ENCODE data around the gene NNAT. TPM values are rescaled to one million over a fixed set of nuclear protein-coding genes. Genes with fewer than 3 reads are reported as not detected.

Gene NNAT
- total RNA-seq, 1 donor from 2014 or later = 0.83 TPM

- Histone ChIP-seq H3K4me1 (peaks cover 2% of the 10 kb centered on the region), H3K27me3 (ENCODE audit: low read depth) (no peaks in the 10 kb centered on the region), H3K4me3 (no peak overlapping the region), H3K36me3 (peaks cover 68% of the 10 kb centered on the region), H3K27ac (no peak overlapping the region), H3K9me3 (no peaks in the 10 kb centered on the region)
- ATAC-seq (no peak), DNase-seq (no peak)
- intact Hi-C loops (cut with DNase I) = no loop called here
- no peak for TF ChIP-seq CTCF (IDR thresholded peaks at IDR 0.05)
These were observed 9.3 kb upstream of the NNAT start for GRCh38 chr20:37511610-37512275.

- intact Hi-C loops (cut with DNase I) = no loop called here
- Histone ChIP-seq H3K27me3 (ENCODE audit: low read depth) (no peaks in the 10 kb centered on the region), H3K27ac (no peak overlapping the region), H3K9me3 (no peaks in the 10 kb centered on the region), H3K4me1 (peaks cover 22% of the 10 kb centered on the region), H3K4me3 (no peak overlapping the region), H3K36me3 (peaks cover 70% of the 10 kb centered on the region)
- ATAC-seq (no peak), DNase-seq (no peak)
- TF ChIP-seq CTCF (IDR thresholded peaks at IDR 0.05) = no peak
These were observed 7.2 kb upstream of the NNAT start for GRCh38 chr20:37513779-37514359.

- H3K4me1 ChIP-seq = peaks cover 39% of the 10 kb centered on the region
- intact Hi-C loops (cut with DNase I) = no loop called here
- no peaks in the 10 kb centered on the region for H3K9me3 ChIP-seq
- TF ChIP-seq CTCF (IDR thresholded peaks at IDR 0.05) = no peak
- peaks cover 63% of the 10 kb centered on the region for H3K36me3 ChIP-seq
- H3K27ac ChIP-seq = no peak overlapping the region
- no peak overlapping the region for H3K4me3 ChIP-seq
- ATAC-seq (no peak), DNase-seq (no peak)
- H3K27me3 ChIP-seq (ENCODE audit: low read depth) = no peaks in the 10 kb centered on the region
These were observed 5.2 kb upstream of the NNAT start for GRCh38 chr20:37515876-37516275.

- Histone ChIP-seq H3K36me3 (peaks cover 53% of the 10 kb centered on the region), H3K27me3 (ENCODE audit: low read depth) (no peaks in the 10 kb centered on the region), H3K9me3 (no peaks in the 10 kb centered on the region), H3K27ac (no peak overlapping the region), H3K4me1 (peaks cover 51% of the 10 kb centered on the region), H3K4me3 (no peak overlapping the region)
- TF ChIP-seq CTCF (IDR thresholded peaks at IDR 0.05) = no peak
- no peak for DNase-seq
- intact Hi-C loops (cut with DNase I) = no loop called here
- peak; percentile 29 to 37 for ATAC-seq
These were observed 4.0 kb upstream of the NNAT start for GRCh38 chr20:37516811-37517750.

GRCh38 chr20:37518059-37518458 is 3.0 kb upstream of the NNAT start:
- intact Hi-C loops (cut with DNase I) = no loop called here
- Histone ChIP-seq H3K4me3 (no peak overlapping the region), H3K27me3 (ENCODE audit: low read depth) (no peaks in the 10 kb centered on the region), H3K4me1 (peaks cover 59% of the 10 kb centered on the region), H3K27ac (no peak overlapping the region), H3K36me3 (peaks cover 43% of the 10 kb centered on the region), H3K9me3 (no peaks in the 10 kb centered on the region)
- TF ChIP-seq CTCF (IDR thresholded peaks at IDR 0.05) = no peak
- DNase-seq (no peak), ATAC-seq (no peak)
